DOHH2 (cell line): ENCODE data around the gene AK9.

Experiments
- CTCF ChIP-seq: fragments of 200-600 bp; sonication (generic); IDR thresholded peaks from one replicate; pipeline ENCODE4 v1.5.1; 2014; ENCODE audit warnings: antibody characterized with exemption, mild to moderate bottlenecking, low read depth, low read length; ENCODE audit not compliant: poor library complexity, severe bottlenecking
- EZH2phosphoT487 ChIP-seq: fragments of 200-600 bp; sonication (generic); IDR thresholded peaks from 2 replicates; pipeline ENCODE4 v1.6.1; 2017; ENCODE audit warnings: borderline replicate concordance, mild to moderate bottlenecking, antibody characterized with exemption, low read length, moderate library complexity, mixed read lengths

- TF ChIP-seq CTCF (no peak), EZH2phosphoT487 (no peak)
Measured at GRCh38 chr6:109628158-109629000, 62.6 kb downstream of the AK9 start.
